PC-9 (cell line): ENCODE data around the gene GRIPAP1. TPM values are rescaled to one million over a fixed set of nuclear protein-coding genes. Genes with fewer than 3 reads are reported as not detected.

ENCODE experiments used
- BruUV-seq: library from RNA; stranded (reverse); fragments of 400-500 nt; replicated peaks from 2 replicates; lab custom pipeline; 2021; lab: Mats Ljungman, UMichigan
- CTCF ChIA-PET: fragments of 300-600 bp; sonication (Branson Sonifier 250); formaldehyde crosslinking; loops from one replicate; lab custom pipeline; 2022; ENCODE audit warnings: antibody characterized with exemption; lab: Charles Lee
- POLR2A ChIA-PET: fragments of 300-600 bp; sonication (Branson Sonifier 250); formaldehyde crosslinking; loops from one replicate; lab custom pipeline; 2022; ENCODE audit warnings: antibody characterized with exemption; ENCODE audit not compliant: unreplicated experiment; lab: Charles Lee
- DNase-seq, 2 experiments: peaks; one replicate each; pipeline versions ENCODE4 v3.0.0 to v3.0.0-alpha.2; 2015 to 2022; ENCODE audit warnings: mixed read lengths in 1 of 2
- H2AFZ ChIP-seq: fragments of 200-600 bp; sonication (generic); 2 replicates; pipeline ENCODE4 v1.8.1; 2017; ENCODE audit warnings: antibody characterized with exemption
- H3F3A ChIP-seq: fragments of 200-600 bp; sonication (generic); 2 replicates; pipeline ENCODE4 v1.8.1; 2017; ENCODE audit warnings: antibody characterized with exemption, mild to moderate bottlenecking, low read depth; ENCODE audit not compliant: insufficient read depth
- H3K27ac ChIP-seq: fragments of 200-600 bp; sonication (generic); 2 replicates; pipeline ENCODE4 v1.6.1; 2016; ENCODE audit warnings: mixed run types
- H3K27me3 ChIP-seq: fragments of 200-600 bp; sonication (generic); 2 replicates; pipeline ENCODE4 v1.6.1; 2016; ENCODE audit warnings: low read depth, mixed run types; ENCODE audit not compliant: insufficient read depth
- H3K36me3 ChIP-seq: fragments of 200-600 bp; sonication (generic); 2 replicates; pipeline ENCODE4 v1.6.1; 2016; ENCODE audit warnings: low read depth, mixed run types
- H3K4me1 ChIP-seq: fragments of 200-600 bp; sonication (generic); replicated peaks from 2 replicates; pipeline ENCODE4 v1.6.1; 2016; ENCODE audit warnings: mixed run types; ENCODE audit not compliant: insufficient read depth
- H3K4me2 ChIP-seq: fragments of 200-600 bp; sonication (generic); 2 replicates; pipeline ENCODE4 v1.6.1; 2017; ENCODE audit warnings: mixed run types
- H3K4me3 ChIP-seq: fragments of 200-600 bp; sonication (generic); 2 replicates; pipeline ENCODE4 v1.6.1; 2016; ENCODE audit warnings: mixed run types
- H3K79me2 ChIP-seq: fragments of 200-600 bp; sonication (generic); 2 replicates; pipeline ENCODE4 v1.6.1; 2017; ENCODE audit warnings: low read depth, mixed run types
- H3K9me2 ChIP-seq: fragments of 200-600 bp; sonication (generic); 2 replicates; pipeline ENCODE4 v1.8.1; 2017; ENCODE audit warnings: mild to moderate bottlenecking; ENCODE audit not compliant: insufficient read depth
- H3K9me3 ChIP-seq: fragments of 200-600 bp; sonication (generic); 2 replicates; pipeline ENCODE4 v1.8.1; 2016; ENCODE audit warnings: low read depth; ENCODE audit not compliant: insufficient read depth
- H4K20me1 ChIP-seq: fragments of 200-600 bp; sonication (generic); 2 replicates; pipeline ENCODE4 v1.8.1; 2017; ENCODE audit not compliant: insufficient read depth
- EZH2 ChIP-seq: fragments of 200-600 bp; sonication (generic); IDR thresholded peaks from 2 replicates; pipeline ENCODE4 v1.8.0; 2017; ENCODE audit warnings: antibody characterized with exemption, low read depth
- intact Hi-C: fragments of 100-400 bp; cut with micrococcal nuclease; formaldehyde crosslinking; loops from one replicate; pipeline ENCODE4 v1.10.0; 2022; ENCODE audit not compliant: unreplicated experiment
- total RNA-seq: library from RNA; stranded (reverse); gene quantifications from 2 replicates; pipeline ENCODE4 v1.2.3, GENCODE V29; 2021
- TF ChIP-seq, protein P1 (sequence below): fragments of 200-600 bp; sonication (generic); conservative IDR thresholded peaks from 2 replicates; pipeline ENCODE4 v1.6.1; 2017; ENCODE audit warnings: mixed run types, antibody characterized with exemption, mild to moderate bottlenecking, moderate library complexity

The GRIPAP1 gene
- total RNA-seq, 1 experiment from 2014 or later: 33.6 TPM

- no peak overlapping the region for H2AFZ ChIP-seq
- no peaks in the 10 kb centered on the region for H4K20me1 ChIP-seq
- H3K27ac ChIP-seq: no peak overlapping the region
- no peak overlapping the region for H3K4me3 ChIP-seq
- DNase-seq: no peak
- TF ChIP-seq, protein P1, sequence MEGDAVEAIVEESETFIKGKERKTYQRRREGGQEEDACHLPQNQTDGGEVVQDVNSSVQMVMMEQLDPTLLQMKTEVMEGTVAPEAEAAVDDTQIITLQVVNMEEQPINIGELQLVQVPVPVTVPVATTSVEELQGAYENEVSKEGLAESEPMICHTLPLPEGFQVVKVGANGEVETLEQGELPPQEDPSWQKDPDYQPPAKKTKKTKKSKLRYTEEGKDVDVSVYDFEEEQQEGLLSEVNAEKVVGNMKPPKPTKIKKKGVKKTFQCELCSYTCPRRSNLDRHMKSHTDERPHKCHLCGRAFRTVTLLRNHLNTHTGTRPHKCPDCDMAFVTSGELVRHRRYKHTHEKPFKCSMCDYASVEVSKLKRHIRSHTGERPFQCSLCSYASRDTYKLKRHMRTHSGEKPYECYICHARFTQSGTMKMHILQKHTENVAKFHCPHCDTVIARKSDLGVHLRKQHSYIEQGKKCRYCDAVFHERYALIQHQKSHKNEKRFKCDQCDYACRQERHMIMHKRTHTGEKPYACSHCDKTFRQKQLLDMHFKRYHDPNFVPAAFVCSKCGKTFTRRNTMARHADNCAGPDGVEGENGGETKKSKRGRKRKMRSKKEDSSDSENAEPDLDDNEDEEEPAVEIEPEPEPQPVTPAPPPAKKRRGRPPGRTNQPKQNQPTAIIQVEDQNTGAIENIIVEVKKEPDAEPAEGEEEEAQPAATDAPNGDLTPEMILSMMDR: no peak
- TF ChIP-seq EZH2: no peak
- H3K9me3 ChIP-seq: no peaks in the 10 kb centered on the region
- ChIA-PET POLR2A (no interaction called here), CTCF (no interaction called here)
- no peaks in the 10 kb centered on the region for H3K27me3 ChIP-seq
- intact Hi-C loops: no loop called here
- BruUV-seq: no TSS peak
- H3K79me2 ChIP-seq: no peaks in the 10 kb centered on the region
- no peaks in the 10 kb centered on the region for H3K4me1 ChIP-seq
- H3K9me2 ChIP-seq: no peaks in the 10 kb centered on the region
- H3F3A ChIP-seq: no peaks in the 10 kb centered on the region
- H3K4me2 ChIP-seq: no peak overlapping the region
- no peaks in the 10 kb centered on the region for H3K36me3 ChIP-seq
These were observed 26.5 kb downstream of the GRIPAP1 start for GRCh38 chrX:48975541-48975940.

- BruUV-seq: no TSS peak
- H3K4me1 ChIP-seq: no peaks in the 10 kb centered on the region
- CTCF ChIA-PET: no interaction called here
These were observed 27.0 kb downstream of the GRIPAP1 start for GRCh38 chrX:48975041-48975440.

GRCh38 chrX:48974574-48974973 lies 27.5 kb downstream of the GRIPAP1 start:
- CTCF ChIA-PET: interaction anchor here (0.5 kb wide), 1 partner anchor 106 kb away, joined by 3 read pairs; no protein-coding TSS in a partner anchor

More at GRCh38 chrX:48975041-48975440, 27.0 kb downstream of the GRIPAP1 start:
- Histone ChIP-seq H3K9me3 (no peaks in the 10 kb centered on the region), H3K27ac (no peak overlapping the region), H4K20me1 (no peaks in the 10 kb centered on the region), H3K9me2 (no peaks in the 10 kb centered on the region), H3K36me3 (no peaks in the 10 kb centered on the region), H3K4me2 (no peak overlapping the region), H2AFZ (no peak overlapping the region), H3K79me2 (no peaks in the 10 kb centered on the region), H3F3A (no peaks in the 10 kb centered on the region), H3K4me3 (no peak overlapping the region), H3K27me3 (no peaks in the 10 kb centered on the region)
- no peak for DNase-seq
- intact Hi-C loops: no loop called here
- TF ChIP-seq, protein P1: no peak
- no peak for TF ChIP-seq EZH2
- POLR2A ChIA-PET: interaction anchor here (0.7 kb wide), 1 partner anchor 16 kb away, joined by 3 read pairs; no protein-coding TSS in a partner anchor

More at GRCh38 chrX:48974574-48974973, 27.5 kb downstream of the GRIPAP1 start:
- Histone ChIP-seq H3K9me3 (no peaks in the 10 kb centered on the region), H2AFZ (no peak overlapping the region), H3K27ac (no peak overlapping the region), H3K4me1 (no peaks in the 10 kb centered on the region), H3K36me3 (no peaks in the 10 kb centered on the region), H3K9me2 (no peaks in the 10 kb centered on the region), H3K27me3 (no peaks in the 10 kb centered on the region), H3K4me2 (no peak overlapping the region), H3F3A (no peaks in the 10 kb centered on the region), H3K4me3 (no peak overlapping the region), H3K79me2 (no peaks in the 10 kb centered on the region), H4K20me1 (no peaks in the 10 kb centered on the region)
- no TSS peak for BruUV-seq
- no peak for TF ChIP-seq EZH2
- TF ChIP-seq, protein P1: no peak
- no peak for DNase-seq
- intact Hi-C loops: no loop called here
- POLR2A ChIA-PET: interaction anchor here (0.7 kb wide), 1 partner anchor 16 kb away, joined by 3 read pairs; no protein-coding TSS in a partner anchor
